Measurements from ENCODE around the gene APP. TPM values are rescaled to one million over a fixed set of nuclear protein-coding genes. Genes with fewer than 3 reads are reported as not detected.

APP gene
- total RNA-seq, 2 donors from 2014 or later, result 267 to 564 TPM

DNA sequence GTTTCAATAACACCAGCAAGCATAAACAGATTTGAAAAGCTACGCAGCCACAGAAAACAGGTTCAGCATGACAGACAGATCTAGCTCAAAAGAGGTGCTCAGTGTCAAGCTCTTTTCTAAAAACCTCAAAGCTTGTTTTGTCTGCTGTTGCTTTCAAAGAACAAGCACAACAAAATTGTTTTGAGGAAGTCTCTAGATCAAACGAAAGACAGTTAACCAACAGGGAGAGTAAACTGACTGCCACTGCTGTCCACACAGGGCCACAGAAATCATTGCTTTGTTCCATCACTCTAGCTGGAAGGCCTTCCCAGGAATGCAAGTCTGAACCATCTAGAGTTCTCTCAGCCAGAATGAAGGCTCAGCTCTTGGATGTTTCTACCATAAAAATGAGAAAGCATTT lies 12.8 kb downstream of the APP start:
- Histone ChIP-seq H3K4me1 (replicated peaks) (peaks cover 3% of the 10 kb centered on the region), H3K4me3 (no peak overlapping the region), H3K27ac (no peak overlapping the region), H3K9me3 (no peaks in the 10 kb centered on the region), H3K27me3 (replicated peaks; ENCODE audit: insufficient read depth) (no peaks in the 10 kb centered on the region), H3K36me3 (no peaks in the 10 kb centered on the region)
- WGBS, result 68% methylated on average over 2 of the region's 2 CpGs
- no peak for DNase-seq (ENCODE audit: low spot score)
- intact Hi-C loops (cut with DNase I), result no loop called here
- TF ChIP-seq POLR2A (IDR thresholded peaks at IDR 0.05) (no peak), POLR2AphosphoS5 (IDR thresholded peaks at IDR 0.05) (no peak)
- TF ChIP-seq, protein P1, sequence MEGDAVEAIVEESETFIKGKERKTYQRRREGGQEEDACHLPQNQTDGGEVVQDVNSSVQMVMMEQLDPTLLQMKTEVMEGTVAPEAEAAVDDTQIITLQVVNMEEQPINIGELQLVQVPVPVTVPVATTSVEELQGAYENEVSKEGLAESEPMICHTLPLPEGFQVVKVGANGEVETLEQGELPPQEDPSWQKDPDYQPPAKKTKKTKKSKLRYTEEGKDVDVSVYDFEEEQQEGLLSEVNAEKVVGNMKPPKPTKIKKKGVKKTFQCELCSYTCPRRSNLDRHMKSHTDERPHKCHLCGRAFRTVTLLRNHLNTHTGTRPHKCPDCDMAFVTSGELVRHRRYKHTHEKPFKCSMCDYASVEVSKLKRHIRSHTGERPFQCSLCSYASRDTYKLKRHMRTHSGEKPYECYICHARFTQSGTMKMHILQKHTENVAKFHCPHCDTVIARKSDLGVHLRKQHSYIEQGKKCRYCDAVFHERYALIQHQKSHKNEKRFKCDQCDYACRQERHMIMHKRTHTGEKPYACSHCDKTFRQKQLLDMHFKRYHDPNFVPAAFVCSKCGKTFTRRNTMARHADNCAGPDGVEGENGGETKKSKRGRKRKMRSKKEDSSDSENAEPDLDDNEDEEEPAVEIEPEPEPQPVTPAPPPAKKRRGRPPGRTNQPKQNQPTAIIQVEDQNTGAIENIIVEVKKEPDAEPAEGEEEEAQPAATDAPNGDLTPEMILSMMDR (IDR thresholded peaks at IDR 0.05), result no peak

DNA sequence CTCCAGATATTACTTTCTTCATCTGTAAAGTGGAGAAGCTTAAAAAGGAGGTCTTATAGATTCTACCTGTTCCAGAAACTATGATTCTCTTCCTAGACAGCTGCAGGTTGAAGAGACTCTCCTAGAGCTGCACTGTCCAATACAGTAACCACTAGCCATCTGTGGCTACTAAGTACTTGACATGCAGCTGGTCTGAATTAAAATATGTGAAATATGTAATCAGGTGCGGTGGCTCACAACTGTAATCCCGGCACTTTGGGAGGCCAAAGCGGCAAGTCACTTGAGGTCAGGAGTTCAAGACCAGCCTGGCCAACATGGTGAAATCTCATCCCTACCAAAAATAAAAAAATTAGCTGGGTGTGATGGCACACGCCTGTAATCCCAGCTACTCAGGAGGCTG lies 15.8 kb downstream of the APP start:
- H3K27ac ChIP-seq, result no peak overlapping the region
- TF ChIP-seq, protein P1 (IDR thresholded peaks at IDR 0.05), result no peak
- no peak for TF ChIP-seq POLR2AphosphoS5 (IDR thresholded peaks at IDR 0.05)
- no peak for TF ChIP-seq POLR2A (IDR thresholded peaks at IDR 0.05)
- WGBS, result 90% methylated on average over 4 of the region's 4 CpGs

DNA sequence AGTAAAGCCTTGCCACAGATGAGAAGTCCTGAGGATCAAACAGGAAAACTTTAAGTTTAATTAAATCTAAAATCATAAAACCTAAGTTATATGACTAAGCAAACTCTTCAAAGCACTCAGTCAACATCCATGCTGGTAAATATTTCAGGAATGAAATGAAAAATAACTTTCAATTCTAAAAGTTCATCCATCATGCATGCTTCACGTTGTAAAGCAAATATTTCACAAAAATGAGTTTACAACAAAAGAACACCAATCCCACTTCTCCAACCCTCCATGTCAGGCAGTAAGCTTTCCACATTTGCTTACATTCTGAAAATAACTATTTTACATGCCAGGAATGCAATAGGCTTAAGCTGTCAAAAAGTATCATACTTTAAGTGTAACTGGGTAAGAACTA lies 16.8 kb downstream of the APP start:
- WGBS, result 50% methylated on average over 1 of the region's 1 CpG
- no peak overlapping the region for H3K4me3 ChIP-seq
- no peak for DNase-seq (ENCODE audit: low spot score)
- H3K9me3 ChIP-seq, result no peaks in the 10 kb centered on the region
- intact Hi-C loops (cut with DNase I), result no loop called here
- TF ChIP-seq POLR2AphosphoS5 (IDR thresholded peaks at IDR 0.05) (no peak), POLR2A (IDR thresholded peaks at IDR 0.05) (no peak)
- TF ChIP-seq, protein P1 (IDR thresholded peaks at IDR 0.05), result no peak
- no peaks in the 10 kb centered on the region for H3K36me3 ChIP-seq
- no peaks in the 10 kb centered on the region for H3K27me3 ChIP-seq (replicated peaks; ENCODE audit: insufficient read depth)
- no peak overlapping the region for H3K27ac ChIP-seq
- H3K4me1 ChIP-seq (replicated peaks), result peaks cover 3% of the 10 kb centered on the region

More for the DNA sequence above, 15.8 kb downstream of the APP start:
- Histone ChIP-seq H3K27me3 (replicated peaks; ENCODE audit: insufficient read depth) (no peaks in the 10 kb centered on the region), H3K9me3 (no peaks in the 10 kb centered on the region), H3K4me1 (replicated peaks) (peaks cover 3% of the 10 kb centered on the region), H3K4me3 (no peak overlapping the region), H3K36me3 (no peaks in the 10 kb centered on the region)
- no peak for DNase-seq (ENCODE audit: low spot score)
- intact Hi-C loops (cut with DNase I), result no loop called here

DNA sequence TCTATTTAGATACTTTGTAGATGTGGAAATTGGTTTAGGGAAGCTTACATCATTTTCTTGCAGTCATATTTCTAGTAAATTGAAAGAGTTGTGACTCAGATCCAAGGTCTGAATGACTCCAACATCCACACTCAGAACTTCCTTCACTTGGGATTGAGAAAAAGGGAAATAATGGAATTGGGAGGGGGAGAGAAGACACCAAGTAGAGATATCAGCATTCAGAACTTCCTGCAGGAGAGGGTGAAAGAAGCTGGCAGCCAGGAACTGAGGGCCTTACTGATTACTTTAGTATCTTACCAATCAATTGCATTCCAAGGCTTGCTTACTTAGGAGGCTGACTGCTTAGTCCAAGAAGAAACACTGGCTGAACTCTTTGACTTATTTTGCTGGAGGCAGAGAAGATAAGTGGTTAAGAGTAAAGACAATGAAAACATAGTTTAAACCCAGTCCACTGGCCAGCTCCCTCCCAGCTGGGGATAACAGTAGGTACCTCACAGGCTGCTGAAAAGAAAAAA lies 21.7 kb downstream of the APP start:
- no peaks in the 10 kb centered on the region for H3K9me3 ChIP-seq
- intact Hi-C loops (cut with DNase I), result no loop called here
- H3K4me3 ChIP-seq, result no peak overlapping the region
- DNase-seq (ENCODE audit: low spot score), result no peak
- peaks cover 2% of the 10 kb centered on the region for H3K4me1 ChIP-seq (replicated peaks)
- no peaks in the 10 kb centered on the region for H3K36me3 ChIP-seq
- H3K27me3 ChIP-seq (replicated peaks; ENCODE audit: insufficient read depth), result no peaks in the 10 kb centered on the region
- no peak overlapping the region for H3K27ac ChIP-seq
- no peak for TF ChIP-seq POLR2AphosphoS5 (IDR thresholded peaks at IDR 0.05)
- TF ChIP-seq, protein P1 (IDR thresholded peaks at IDR 0.05), result no peak
- no peak for TF ChIP-seq POLR2A (IDR thresholded peaks at IDR 0.05)

DNA sequence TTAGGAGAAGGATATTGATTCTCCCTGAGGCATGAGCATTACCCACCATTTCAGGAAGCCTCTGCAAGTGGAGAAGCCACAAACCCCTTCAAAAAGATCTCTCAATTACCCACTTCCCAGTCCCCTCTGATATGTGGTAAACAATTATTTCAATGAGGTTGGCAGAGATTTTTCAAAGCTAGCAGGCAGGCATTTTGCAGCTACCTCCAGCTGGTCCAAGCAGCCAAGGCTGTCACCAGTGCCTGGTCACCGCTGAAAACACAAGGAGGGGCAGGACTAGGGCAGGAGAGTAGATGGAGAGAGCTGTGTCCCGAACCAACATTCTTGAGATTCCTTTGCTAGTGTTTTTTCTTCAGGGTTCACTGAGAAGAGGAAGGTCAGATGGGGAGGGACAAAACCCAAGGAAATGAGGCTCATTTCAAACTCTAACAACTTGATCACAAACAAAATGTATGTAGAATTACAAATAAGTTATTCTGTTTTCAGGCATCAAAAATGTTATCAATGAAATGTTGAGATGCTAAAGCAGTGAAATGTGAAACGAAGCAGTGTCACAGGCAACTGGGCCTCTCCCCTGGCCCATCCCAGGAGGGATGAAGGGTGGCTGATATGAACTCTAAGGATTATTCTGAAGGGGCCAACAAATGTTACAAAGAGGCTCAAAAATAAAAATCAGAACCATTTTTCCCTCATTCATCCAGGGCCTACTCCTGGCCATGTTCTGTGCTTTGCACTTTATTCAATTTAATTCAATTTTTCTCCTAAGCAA lies 22.3 kb downstream of the APP start:
- H3K27me3 ChIP-seq (replicated peaks; ENCODE audit: insufficient read depth), result no peaks in the 10 kb centered on the region
- TF ChIP-seq POLR2A (IDR thresholded peaks at IDR 0.05), result no peak
- TF ChIP-seq, protein P1 (IDR thresholded peaks at IDR 0.05), result no peak
- TF ChIP-seq POLR2AphosphoS5 (IDR thresholded peaks at IDR 0.05), result no peak
- WGBS, result 49% methylated on average over 3 of the region's 3 CpGs
- H3K9me3 ChIP-seq, result no peaks in the 10 kb centered on the region
- H3K4me1 ChIP-seq (replicated peaks), result no peaks in the 10 kb centered on the region
- DNase-seq (ENCODE audit: low spot score), result no peak
- H3K27ac ChIP-seq, result no peak overlapping the region
- no peak overlapping the region for H3K4me3 ChIP-seq
- intact Hi-C loops (cut with DNase I), result no loop called here
- no peaks in the 10 kb centered on the region for H3K36me3 ChIP-seq
